OCI-LY1 (cell line): ENCODE data around the gene ELL3.
"Not testable (repeated sequence)": the region's sequence is repeated elsewhere in the genome, so short reads cannot be mapped to it uniquely, and the experiment has no call there.

Experiments
- H2AFZ ChIP-seq: fragments of 200-600 bp; sonication (generic), shearing (Covaris generic); 2 replicates; pipeline ENCODE4 v1.6.0; 2014; ENCODE audit warnings: antibody characterized with exemption, mild to moderate bottlenecking, low read length
- H3F3A ChIP-seq: fragments of 200-600 bp; sonication (generic), shearing (Covaris generic); 2 replicates; pipeline ENCODE4 v1.6.0; 2014; ENCODE audit warnings: mild to moderate bottlenecking, antibody characterized with exemption, low read length, moderate library complexity; ENCODE audit not compliant: insufficient read depth
- H3K27ac ChIP-seq: fragments of 200-600 bp; sonication (generic); 2 replicates; pipeline ENCODE4 v1.5.1; 2014; ENCODE audit warnings: low read length, mixed run types, mild to moderate bottlenecking, low read depth; ENCODE audit not compliant: poor library complexity, severe bottlenecking
- H3K27me3 ChIP-seq: fragments of 200-600 bp; sonication (generic); 2 replicates; pipeline ENCODE4 v1.6.0; 2014; ENCODE audit warnings: antibody characterized with exemption, mild to moderate bottlenecking, low read length, moderate library complexity; ENCODE audit not compliant: insufficient read depth
- H3K36me3 ChIP-seq: fragments of 200-600 bp; sonication (generic); 2 replicates; pipeline ENCODE4 v1.6.1; 2014; ENCODE audit warnings: mild to moderate bottlenecking, antibody characterized with exemption, low read length, moderate library complexity, mixed read lengths; ENCODE audit not compliant: insufficient read depth
- H3K4me1 ChIP-seq: fragments of 200-600 bp; sonication (generic); 2 replicates; pipeline ENCODE4 v1.5.1; 2014; ENCODE audit warnings: mild to moderate bottlenecking, low read length, moderate library complexity; ENCODE audit not compliant: insufficient read depth, severe bottlenecking
- H3K4me2 ChIP-seq: fragments of 200-600 bp; sonication (generic), shearing (Covaris generic); 2 replicates; pipeline ENCODE4 v1.6.1; 2014; ENCODE audit warnings: low read length
- H3K4me3 ChIP-seq: fragments of 200-600 bp; sonication (generic); 2 replicates; pipeline ENCODE4 v1.5.1; 2014; ENCODE audit warnings: low read length, low read depth, mild to moderate bottlenecking, mixed read lengths; ENCODE audit not compliant: poor library complexity, severe bottlenecking
- H3K79me2 ChIP-seq: fragments of 200-600 bp; shearing (Covaris generic); 2 replicates; pipeline ENCODE4 v1.6.1; 2016; ENCODE audit warnings: mixed run types, low read length, mixed read lengths; ENCODE audit not compliant: insufficient read depth
- H3K9ac ChIP-seq: fragments of 200-600 bp; sonication (generic), shearing (Covaris generic); 2 replicates; pipeline ENCODE4 v1.6.1; 2014; ENCODE audit warnings: mild to moderate bottlenecking, low read length, mixed read lengths
- H3K9me2 ChIP-seq: fragments of 200-600 bp; sonication (generic), shearing (Covaris generic); 2 replicates; pipeline ENCODE4 v1.6.1; 2014; ENCODE audit warnings: low read depth, mild to moderate bottlenecking, low read length, mixed read lengths
- H3K9me3 ChIP-seq: fragments of 200-600 bp; shearing (Covaris generic); 2 replicates; pipeline ENCODE4 v1.6.1; 2014; ENCODE audit warnings: low read length, mixed read lengths
- H4K20me1 ChIP-seq: fragments of 200-600 bp; sonication (generic), shearing (Covaris generic); 2 replicates; pipeline ENCODE4 v1.6.0; 2016; ENCODE audit warnings: mild to moderate bottlenecking, low read length; ENCODE audit not compliant: insufficient read depth
- EZH2 ChIP-seq: fragments of 200-600 bp; sonication (generic), shearing (Covaris generic); IDR thresholded peaks from 2 replicates; pipeline ENCODE4 v1.8.0; 2017; ENCODE audit warnings: borderline replicate concordance, mixed run types, mild to moderate bottlenecking, antibody characterized with exemption, low read length, moderate library complexity, mixed read lengths
- TF ChIP-seq, protein P1 (sequence below): fragments of 200-600 bp; sonication (generic), shearing (Covaris generic); IDR thresholded peaks from 2 replicates; pipeline ENCODE4 v1.5.1; 2017; ENCODE audit warnings: mild to moderate bottlenecking, antibody characterized with exemption, low read length, moderate library complexity, mixed read lengths

ELL3 gene

GRCh38 chr15:43735416-43735815 lies 41.4 kb downstream of the ELL3 start:
- no peak overlapping the region for H2AFZ ChIP-seq
- H3F3A ChIP-seq = no peaks in the 10 kb centered on the region
- TF ChIP-seq, protein P1, sequence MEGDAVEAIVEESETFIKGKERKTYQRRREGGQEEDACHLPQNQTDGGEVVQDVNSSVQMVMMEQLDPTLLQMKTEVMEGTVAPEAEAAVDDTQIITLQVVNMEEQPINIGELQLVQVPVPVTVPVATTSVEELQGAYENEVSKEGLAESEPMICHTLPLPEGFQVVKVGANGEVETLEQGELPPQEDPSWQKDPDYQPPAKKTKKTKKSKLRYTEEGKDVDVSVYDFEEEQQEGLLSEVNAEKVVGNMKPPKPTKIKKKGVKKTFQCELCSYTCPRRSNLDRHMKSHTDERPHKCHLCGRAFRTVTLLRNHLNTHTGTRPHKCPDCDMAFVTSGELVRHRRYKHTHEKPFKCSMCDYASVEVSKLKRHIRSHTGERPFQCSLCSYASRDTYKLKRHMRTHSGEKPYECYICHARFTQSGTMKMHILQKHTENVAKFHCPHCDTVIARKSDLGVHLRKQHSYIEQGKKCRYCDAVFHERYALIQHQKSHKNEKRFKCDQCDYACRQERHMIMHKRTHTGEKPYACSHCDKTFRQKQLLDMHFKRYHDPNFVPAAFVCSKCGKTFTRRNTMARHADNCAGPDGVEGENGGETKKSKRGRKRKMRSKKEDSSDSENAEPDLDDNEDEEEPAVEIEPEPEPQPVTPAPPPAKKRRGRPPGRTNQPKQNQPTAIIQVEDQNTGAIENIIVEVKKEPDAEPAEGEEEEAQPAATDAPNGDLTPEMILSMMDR = no peak
- TF ChIP-seq EZH2 = no peak
- no peaks in the 10 kb centered on the region for H3K4me1 ChIP-seq
- H3K9me2 ChIP-seq = no peaks in the 10 kb centered on the region
- no peaks in the 10 kb centered on the region for H3K36me3 ChIP-seq
- H3K4me2 ChIP-seq = no peak overlapping the region
- no peaks in the 10 kb centered on the region for H4K20me1 ChIP-seq
- no peak overlapping the region for H3K9ac ChIP-seq
- no peaks in the 10 kb centered on the region for H3K27me3 ChIP-seq
- H3K4me3 ChIP-seq = no peak overlapping the region
- H3K27ac ChIP-seq = no peak overlapping the region
- H3K79me2 ChIP-seq = no peaks in the 10 kb centered on the region
- H3K9me3 ChIP-seq = no peaks in the 10 kb centered on the region

DNA sequence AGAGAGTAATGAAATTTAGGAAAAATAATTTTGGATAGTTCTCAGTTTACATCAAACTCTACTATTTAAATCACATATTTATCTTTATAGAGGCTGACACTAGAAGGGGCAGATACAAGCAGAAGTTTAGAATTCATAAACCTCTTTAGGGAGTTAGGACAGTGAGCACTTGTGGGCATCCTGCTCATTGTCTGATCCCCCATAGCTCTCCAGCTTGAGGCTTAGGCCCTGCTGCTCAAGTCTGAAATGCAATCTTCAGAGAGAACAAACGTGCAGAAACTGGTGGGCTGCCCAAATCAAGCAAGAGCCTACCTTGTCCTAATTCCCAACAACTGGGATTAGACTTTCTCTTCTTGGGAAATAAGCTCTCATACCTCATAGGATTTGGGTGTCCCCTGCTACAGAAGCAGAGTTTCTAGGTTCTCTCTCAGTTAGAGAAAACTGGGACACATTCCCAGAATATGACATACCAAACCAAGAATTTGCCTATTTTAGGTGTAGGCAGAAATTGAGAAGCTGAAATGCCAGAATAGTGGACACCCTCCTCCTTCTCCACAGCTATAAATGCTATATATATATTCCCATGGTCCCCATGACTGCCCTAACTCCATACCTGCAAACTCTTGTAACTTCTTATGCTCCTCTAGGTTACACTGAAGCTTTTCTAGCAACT lies 48.6 kb downstream of the ELL3 start:
- H3K9me2 ChIP-seq, H4K20me1 ChIP-seq, H3K4me3 ChIP-seq, H3K27ac ChIP-seq, H2AFZ ChIP-seq, H3K9me3 ChIP-seq, H3K36me3 ChIP-seq, H3K4me1 ChIP-seq, H3K4me2 ChIP-seq, H3F3A ChIP-seq, H3K27me3 ChIP-seq, H3K79me2 ChIP-seq, H3K9ac ChIP-seq: not testable (repeated sequence)

DNA sequence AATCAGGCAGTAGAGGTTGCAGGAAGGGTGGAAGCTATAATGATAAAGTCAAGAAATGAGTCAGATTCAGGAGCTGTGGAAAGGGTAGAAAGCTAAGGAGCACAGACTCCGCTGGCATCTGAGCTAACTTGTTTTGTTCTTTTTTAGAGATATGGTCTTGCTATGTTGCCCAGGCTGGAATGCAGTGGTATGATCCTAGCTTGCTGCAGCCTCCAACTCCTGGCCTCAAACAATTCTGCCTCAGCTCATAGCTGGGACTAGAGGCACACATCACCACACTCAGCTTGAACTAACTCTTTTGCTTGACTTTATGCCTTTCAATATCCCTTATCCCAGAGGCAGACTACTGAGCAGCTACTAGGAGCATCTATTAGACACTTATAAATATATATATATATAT lies 50.5 kb downstream of the ELL3 start:
- not testable (repeated sequence) for H3K4me3 ChIP-seq, H4K20me1 ChIP-seq, H3K27me3 ChIP-seq, H3K9me3 ChIP-seq, H3K36me3 ChIP-seq, H3F3A ChIP-seq, H3K9me2 ChIP-seq, H3K9ac ChIP-seq, H3K79me2 ChIP-seq, H2AFZ ChIP-seq, H3K27ac ChIP-seq, H3K4me1 ChIP-seq, H3K4me2 ChIP-seq

DNA sequence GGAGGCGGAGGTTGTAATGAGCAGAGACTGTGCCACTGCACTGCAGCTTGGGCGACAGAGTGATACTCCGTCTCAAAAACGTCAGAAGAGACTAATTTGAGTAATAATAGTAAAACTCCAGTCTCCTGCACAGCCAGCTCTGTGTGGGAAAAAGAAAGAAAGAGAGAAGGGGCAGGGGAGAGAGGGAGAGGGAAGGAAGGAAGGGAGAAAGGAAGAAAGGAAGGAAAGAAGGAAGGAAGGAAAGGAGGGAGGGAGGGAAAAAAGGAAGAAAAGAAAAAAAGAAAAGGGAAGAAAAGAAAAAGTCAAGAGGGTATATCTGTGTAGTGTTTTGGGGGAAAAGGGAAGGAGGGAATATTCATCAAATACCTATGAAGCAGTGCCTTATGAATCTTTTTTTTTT lies 53.6 kb downstream of the ELL3 start:
- Histone ChIP-seq H4K20me1 (no peaks in the 10 kb centered on the region), H3K9me2 (no peaks in the 10 kb centered on the region), H3K9ac (no peak overlapping the region), H3K36me3 (no peaks in the 10 kb centered on the region), H3K27ac (no peak overlapping the region), H3K4me1 (no peaks in the 10 kb centered on the region), H3K4me2 (no peak overlapping the region), H3K4me3 (no peak overlapping the region), H3K27me3 (no peaks in the 10 kb centered on the region), H2AFZ (no peak overlapping the region), H3F3A (no peaks in the 10 kb centered on the region), H3K9me3 (no peaks in the 10 kb centered on the region), H3K79me2 (no peaks in the 10 kb centered on the region)
- no peak for TF ChIP-seq EZH2
- TF ChIP-seq, protein P1 = no peak
